Hepatocyte (in vitro differentiated cells): ENCODE results near the gene SORCS2. TPM values are rescaled to one million over a fixed set of nuclear protein-coding genes. Genes with fewer than 3 reads are reported as not detected.

Source experiments
- DNase-seq: peaks from one replicate; pipeline ENCODE4 v3.0.0-alpha.2; 2016; ENCODE audit warnings: low spot score
- H2AFZ ChIP-seq: fragments of 200-600 bp; sonication (generic); 2 replicates; pipeline ENCODE4 v1.6.0; 2016; ENCODE audit warnings: antibody characterized with exemption, mild to moderate bottlenecking
- H3K27ac ChIP-seq: fragments of 200-600 bp; sonication (generic); 2 replicates; pipeline ENCODE4 v1.5.1; 2016; ENCODE audit warnings: mild to moderate bottlenecking
- H3K27me3 ChIP-seq: fragments of 200-600 bp; sonication (generic); 2 replicates; pipeline ENCODE4 v1.6.1; 2016
- H3K36me3 ChIP-seq: fragments of 200-600 bp; sonication (generic); replicated peaks from 2 replicates; pipeline ENCODE4 v1.5.1; 2016; ENCODE audit warnings: low read depth; ENCODE audit not compliant: insufficient read depth
- H3K4me1 ChIP-seq: fragments of 200-600 bp; sonication (generic); 2 replicates; pipeline ENCODE4 v1.5.1; 2016; ENCODE audit warnings: mild to moderate bottlenecking, moderate library complexity; ENCODE audit not compliant: insufficient read depth
- H3K4me2 ChIP-seq: fragments of 200-600 bp; sonication (generic); 2 replicates; pipeline ENCODE4 v1.6.0; 2016
- H3K4me3 ChIP-seq: fragments of 200-600 bp; sonication (generic); 2 replicates; pipeline ENCODE4 v1.5.1; 2016; ENCODE audit warnings: mild to moderate bottlenecking
- H3K79me2 ChIP-seq: fragments of 200-600 bp; sonication (generic); 2 replicates; pipeline ENCODE4 v1.6.0; 2017; ENCODE audit warnings: mild to moderate bottlenecking
- H3K9me2 ChIP-seq: fragments of 200-600 bp; sonication (generic); replicated peaks from 2 replicates; pipeline ENCODE4 v1.6.0; 2017; ENCODE audit warnings: mild to moderate bottlenecking; ENCODE audit not compliant: insufficient read depth
- H3K9me3 ChIP-seq: fragments of 200-600 bp; sonication (generic); 2 replicates; pipeline ENCODE4 v1.5.1; 2016; ENCODE audit warnings: low read depth, mild to moderate bottlenecking
- H4K20me1 ChIP-seq: fragments of 200-600 bp; sonication (generic); 2 replicates; pipeline ENCODE4 v1.6.0; 2016; ENCODE audit warnings: mild to moderate bottlenecking; ENCODE audit not compliant: insufficient read depth, poor library complexity, severe bottlenecking
- CTCF ChIP-seq: fragments of 200-600 bp; sonication (generic); IDR thresholded peaks from 2 replicates; pipeline ENCODE4 v1.5.1; 2016; ENCODE audit warnings: antibody characterized with exemption, mild to moderate bottlenecking; ENCODE audit not compliant: poor library complexity
- EZH2 ChIP-seq: fragments of 200-600 bp; sonication (generic); IDR thresholded peaks from 2 replicates; pipeline ENCODE4 v1.6.1; 2016; ENCODE audit warnings: antibody characterized with exemption, mild to moderate bottlenecking, borderline replicate concordance
- EZH2phosphoT487 ChIP-seq: fragments of 200-600 bp; sonication (generic); IDR thresholded peaks from one replicate; pipeline ENCODE4 v1.6.1; 2018; ENCODE audit warnings: antibody characterized with exemption, mild to moderate bottlenecking, low read depth, moderate library complexity; ENCODE audit not compliant: unreplicated experiment, severe bottlenecking
- WGBS: methylation state at CpG from one replicate; pipeline ENCODE4 v1.1.6; 2016; ENCODE audit warnings: low lambda C conversion rate; ENCODE audit errors: missing lambda C conversion rate; 5-methylcytosine and 5-hydroxymethylcytosine counted together
- polyA plus RNA-seq: library from polyadenylated mRNA; unstranded; fragments of >200 nt; fragmentation: Nextera tagmentation; extraction: Ambion mirVana; gene quantifications from 2 replicates; pipeline ENCODE4 v1.2.1, GENCODE V29; 2016
- total RNA-seq: library from RNA; depleted of rRNA; stranded (reverse); fragments of >200 nt; gene quantifications from 2 replicates; pipeline ENCODE4 v1.2.3, GENCODE V29; 2014

Gene SORCS2
- total and polyA plus RNA-seq, 2 experiments from 2014 or later = 1.6 to 4.8 TPM

GRCh38 chr4:7326306-7326692 lies 134.0 kb downstream of the SORCS2 start:
- WGBS = 92% methylated on average over 12 of the region's 12 CpGs

DNA sequence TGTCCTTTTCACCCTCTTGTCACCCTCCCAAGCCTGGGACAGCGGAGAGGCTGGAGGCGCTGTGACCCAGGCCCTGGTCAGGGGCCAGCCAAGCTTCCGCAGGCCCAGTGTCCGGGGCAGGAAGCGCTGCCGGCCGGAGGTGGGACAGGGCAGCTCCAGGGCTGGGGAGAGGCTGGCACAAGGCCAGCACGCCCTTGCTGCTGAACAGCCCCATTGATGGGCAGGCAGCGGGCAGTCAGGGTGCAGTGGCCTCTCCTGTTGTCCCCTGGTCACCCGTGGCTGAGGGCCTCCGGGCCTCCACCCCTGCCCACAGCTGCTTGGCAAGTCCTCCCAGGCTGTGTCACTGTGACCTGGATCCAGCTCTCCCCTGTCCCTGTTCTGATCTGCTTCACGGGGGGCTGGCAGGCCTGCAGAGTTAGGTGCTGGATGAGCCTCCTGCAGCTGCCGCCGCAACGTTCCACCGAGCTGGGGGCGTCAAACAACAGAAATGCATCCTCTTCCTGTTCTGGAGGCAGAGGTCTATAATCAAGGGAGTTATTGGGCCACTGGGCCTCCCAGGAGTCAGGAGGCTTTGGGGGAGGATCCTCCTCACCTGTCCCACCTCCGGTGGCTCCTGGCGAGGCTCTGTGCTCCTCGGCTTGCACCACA lies 134.5 kb downstream of the SORCS2 start:
- Histone ChIP-seq H3K4me3 (no peak overlapping the region), H3K9me3 (no peaks in the 10 kb centered on the region), H3K4me1 (no peaks in the 10 kb centered on the region), H3K79me2 (no peaks in the 10 kb centered on the region), H2AFZ (no peak overlapping the region), H3K36me3 (no peaks in the 10 kb centered on the region), H3K27me3 (no peaks in the 10 kb centered on the region), H3K27ac (no peak overlapping the region), H4K20me1 (no peaks in the 10 kb centered on the region), H3K4me2 (no peak overlapping the region), H3K9me2 (no peaks in the 10 kb centered on the region)
- DNase-seq = no peak
- 86% methylated on average over 20 of the region's 20 CpGs for WGBS
- no peak for TF ChIP-seq CTCF
- TF ChIP-seq EZH2 = no peak
- TF ChIP-seq EZH2phosphoT487 = no peak

More at GRCh38 chr4:7326306-7326692, 134.0 kb downstream of the SORCS2 start:
- H3K27me3 ChIP-seq = no peaks in the 10 kb centered on the region
- no peak overlapping the region for H3K27ac ChIP-seq
- TF ChIP-seq EZH2 = no peak
- TF ChIP-seq EZH2phosphoT487 = no peak
- no peaks in the 10 kb centered on the region for H3K36me3 ChIP-seq
- no peak overlapping the region for H3K4me3 ChIP-seq
- no peaks in the 10 kb centered on the region for H3K9me3 ChIP-seq
- H3K79me2 ChIP-seq = no peaks in the 10 kb centered on the region
- no peak for DNase-seq
- no peaks in the 10 kb centered on the region for H3K9me2 ChIP-seq
- no peaks in the 10 kb centered on the region for H3K4me1 ChIP-seq
- H4K20me1 ChIP-seq = no peaks in the 10 kb centered on the region
- no peak overlapping the region for H2AFZ ChIP-seq
- no peak overlapping the region for H3K4me2 ChIP-seq

DNA sequence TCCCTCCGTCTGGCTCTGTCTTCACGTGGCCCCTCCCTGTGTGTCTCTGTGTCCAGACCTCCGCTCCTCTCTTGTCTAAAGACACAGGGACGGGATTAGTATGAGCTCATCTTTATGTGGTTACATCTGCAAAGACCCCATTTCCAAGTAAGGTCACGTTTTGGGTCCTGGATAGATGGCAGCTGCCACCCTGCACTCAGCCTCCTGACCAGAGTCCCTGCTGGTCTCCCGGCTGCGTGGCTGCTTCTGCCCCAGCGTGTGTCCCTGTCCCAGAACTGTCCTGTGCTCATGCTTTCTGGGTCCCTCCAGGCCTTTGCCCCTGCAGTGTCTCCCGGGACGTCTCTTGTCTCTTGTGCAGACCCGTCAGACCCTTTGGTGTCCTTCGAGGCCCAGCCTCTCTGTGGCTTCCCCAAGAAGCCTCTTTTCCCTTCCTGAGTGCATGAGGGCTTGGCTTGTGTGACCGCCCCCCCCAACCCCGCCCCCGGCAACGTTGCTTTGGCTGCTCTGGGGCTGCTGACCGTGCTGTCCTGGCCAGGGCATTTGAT lies 135.1 kb downstream of the SORCS2 start:
- Histone ChIP-seq H3K27me3 (no peaks in the 10 kb centered on the region), H3K4me2 (no peak overlapping the region), H3K79me2 (no peaks in the 10 kb centered on the region), H4K20me1 (no peaks in the 10 kb centered on the region), H3K36me3 (no peaks in the 10 kb centered on the region), H3K9me3 (no peaks in the 10 kb centered on the region), H2AFZ (no peak overlapping the region), H3K4me3 (no peak overlapping the region), H3K27ac (no peak overlapping the region), H3K4me1 (no peaks in the 10 kb centered on the region), H3K9me2 (no peaks in the 10 kb centered on the region)
- DNase-seq = no peak
- WGBS = 84% methylated on average over 17 of the region's 17 CpGs
- no peak for TF ChIP-seq EZH2phosphoT487
- no peak for TF ChIP-seq EZH2
- TF ChIP-seq CTCF = no peak

DNA sequence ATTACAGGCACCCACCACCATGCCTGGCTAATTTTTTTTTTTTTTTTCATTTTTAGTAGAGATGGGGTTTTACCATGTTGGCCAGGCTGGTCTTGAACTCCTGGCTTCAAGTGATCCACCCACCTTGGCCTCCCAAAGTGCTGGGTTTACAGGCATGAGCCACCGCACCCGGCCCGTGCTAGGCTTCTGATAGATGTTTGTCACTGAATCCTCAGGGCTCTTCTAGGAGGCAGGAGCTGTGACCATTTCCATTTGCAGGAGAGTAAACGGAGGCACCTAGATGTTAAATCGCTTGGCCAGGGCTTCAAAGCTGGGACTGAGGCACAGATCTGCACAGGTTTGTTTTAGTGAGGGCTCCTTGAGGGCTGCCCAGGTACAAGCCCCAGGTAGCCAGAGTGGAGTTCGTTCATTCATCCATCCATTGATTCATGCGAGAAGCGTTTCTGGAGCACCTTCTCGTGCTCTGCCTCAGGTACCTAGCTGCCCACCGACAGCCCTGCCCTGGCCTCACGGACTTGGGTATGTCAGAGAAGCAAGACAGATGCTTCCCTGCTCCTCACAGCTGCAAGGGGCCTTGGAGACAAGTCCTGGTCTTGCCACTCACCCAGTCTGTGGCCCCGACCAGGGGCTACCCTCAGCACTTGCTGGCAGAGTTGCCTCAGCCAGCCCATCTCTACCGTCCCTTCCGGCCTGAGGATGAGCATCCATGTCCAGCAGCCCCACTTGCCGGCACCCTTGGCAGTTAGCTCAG lies 136.0 kb downstream of the SORCS2 start:
- TF ChIP-seq CTCF (no peak), EZH2 (no peak), EZH2phosphoT487 (no peak)
- Histone ChIP-seq H3K4me3 (no peak overlapping the region), H3K27ac (no peak overlapping the region), H3K4me1 (no peaks in the 10 kb centered on the region), H3K27me3 (no peaks in the 10 kb centered on the region), H3K9me3 (no peaks in the 10 kb centered on the region), H3K9me2 (no peaks in the 10 kb centered on the region), H3K79me2 (no peaks in the 10 kb centered on the region), H2AFZ (no peak overlapping the region), H4K20me1 (no peaks in the 10 kb centered on the region), H3K36me3 (no peaks in the 10 kb centered on the region), H3K4me2 (no peak overlapping the region)
- no peak for DNase-seq
- WGBS = 95% methylated on average over 15 of the region's 15 CpGs
